HG02678 (cell line): ENCODE measurements around the gene MUC5AC.
"Not testable (repeated sequence)": the region's sequence is repeated elsewhere in the genome, so short reads cannot be mapped to it uniquely, and the experiment has no call there.

Experiments used
- ATAC-seq: cut with Tn5 transposase; IDR thresholded peaks from one replicate; pipeline ENCODE4 v1.9.1; 2021; ENCODE audit warnings: mild to moderate bottlenecking, moderate library complexity; ENCODE audit not compliant: unreplicated experiment

Gene MUC5AC

DNA sequence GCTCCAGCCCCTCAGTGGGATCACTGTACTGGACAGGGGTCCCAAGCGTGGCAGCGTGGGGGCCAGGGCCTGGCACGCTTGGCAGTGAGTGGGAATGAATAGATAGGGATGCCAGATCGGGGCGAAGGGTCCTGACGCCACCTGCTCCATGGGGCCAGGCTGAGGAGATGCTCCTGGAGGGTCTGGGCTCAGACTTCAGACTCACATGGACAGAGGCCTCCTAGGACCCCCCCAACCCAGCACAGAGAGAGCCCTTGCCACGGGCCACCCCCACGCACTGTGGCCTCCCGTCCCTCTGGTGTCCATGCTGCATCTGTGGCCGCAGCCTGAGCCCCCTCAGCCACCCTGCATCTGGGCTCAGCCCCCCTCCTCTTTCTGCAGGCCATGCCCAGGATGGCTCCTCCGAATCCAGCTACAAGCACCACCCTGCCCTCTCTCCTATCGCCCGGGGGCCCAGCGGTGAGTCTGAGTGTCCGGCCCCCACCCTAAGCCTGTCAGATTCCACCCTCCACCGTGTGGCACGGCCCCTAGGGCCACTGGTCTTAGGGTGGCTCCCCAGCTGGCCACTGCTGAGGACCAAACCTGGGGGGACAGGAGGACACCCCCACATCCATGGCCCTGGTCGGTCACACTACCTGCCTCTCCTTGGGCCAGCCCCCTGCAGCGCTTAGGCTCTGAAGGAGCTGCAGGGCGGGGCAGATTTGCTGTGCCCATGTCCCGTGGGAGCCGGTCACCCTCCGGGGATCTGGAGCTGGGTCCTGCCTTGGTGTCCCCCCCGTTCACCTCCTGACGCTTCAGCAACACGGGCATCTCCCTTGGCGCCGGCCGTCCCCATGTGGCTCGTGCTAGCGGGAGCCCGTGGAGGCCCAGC lies 2.7 kb downstream of the MUC5AC start:
- no peak for ATAC-seq

DNA sequence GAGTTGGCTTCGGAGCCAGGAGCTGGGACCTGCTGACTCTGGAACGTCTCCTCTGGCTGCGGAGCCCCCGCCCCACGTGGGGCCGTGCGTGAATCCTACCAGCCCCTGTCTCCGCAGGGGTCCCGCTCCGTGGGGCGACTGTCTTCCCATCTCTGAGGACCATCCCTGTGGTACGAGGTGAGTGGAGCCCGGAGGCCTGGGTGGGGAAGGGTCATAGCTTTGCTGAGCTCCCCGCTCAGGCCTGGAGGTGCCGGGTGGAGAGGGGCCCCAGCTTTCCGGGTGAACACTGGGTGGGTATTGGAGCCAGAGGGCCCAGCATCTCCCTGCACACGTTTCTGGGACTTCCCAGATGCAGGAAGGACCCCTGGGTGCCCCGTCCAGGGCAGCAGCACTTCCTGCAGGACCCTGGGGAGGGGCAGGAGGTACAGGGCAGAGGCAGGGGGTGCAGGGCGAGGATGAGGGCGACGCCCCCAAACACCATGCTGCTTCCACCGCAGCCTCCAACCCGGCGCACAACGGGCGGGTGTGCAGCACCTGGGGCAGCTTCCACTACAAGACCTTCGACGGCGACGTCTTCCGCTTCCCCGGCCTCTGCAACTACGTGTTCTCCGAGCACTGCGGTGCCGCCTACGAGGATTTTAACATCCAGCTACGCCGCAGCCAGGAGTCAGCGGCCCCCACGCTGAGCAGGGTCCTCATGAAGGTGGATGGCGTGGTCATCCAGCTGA lies 3.8 kb downstream of the MUC5AC start:
- ATAC-seq: no peak

DNA sequence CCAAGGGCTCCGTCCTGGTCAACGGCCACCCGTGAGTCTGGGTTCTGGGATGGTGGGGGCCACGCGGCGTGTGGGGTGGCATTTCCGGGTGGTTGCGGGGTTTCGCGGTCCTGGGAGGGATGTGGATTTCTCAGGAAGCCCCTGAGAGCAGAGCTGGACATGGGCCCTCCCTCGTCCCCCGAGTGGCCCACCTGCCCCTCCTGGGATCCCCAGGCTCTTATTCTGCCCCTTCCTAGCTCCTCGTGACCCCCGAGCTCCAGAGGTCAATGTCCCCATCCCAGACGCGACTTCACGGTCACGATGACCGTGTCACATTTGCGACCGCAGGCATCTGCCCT lies 4.4 kb downstream of the MUC5AC start:
- no peak for ATAC-seq

DNA sequence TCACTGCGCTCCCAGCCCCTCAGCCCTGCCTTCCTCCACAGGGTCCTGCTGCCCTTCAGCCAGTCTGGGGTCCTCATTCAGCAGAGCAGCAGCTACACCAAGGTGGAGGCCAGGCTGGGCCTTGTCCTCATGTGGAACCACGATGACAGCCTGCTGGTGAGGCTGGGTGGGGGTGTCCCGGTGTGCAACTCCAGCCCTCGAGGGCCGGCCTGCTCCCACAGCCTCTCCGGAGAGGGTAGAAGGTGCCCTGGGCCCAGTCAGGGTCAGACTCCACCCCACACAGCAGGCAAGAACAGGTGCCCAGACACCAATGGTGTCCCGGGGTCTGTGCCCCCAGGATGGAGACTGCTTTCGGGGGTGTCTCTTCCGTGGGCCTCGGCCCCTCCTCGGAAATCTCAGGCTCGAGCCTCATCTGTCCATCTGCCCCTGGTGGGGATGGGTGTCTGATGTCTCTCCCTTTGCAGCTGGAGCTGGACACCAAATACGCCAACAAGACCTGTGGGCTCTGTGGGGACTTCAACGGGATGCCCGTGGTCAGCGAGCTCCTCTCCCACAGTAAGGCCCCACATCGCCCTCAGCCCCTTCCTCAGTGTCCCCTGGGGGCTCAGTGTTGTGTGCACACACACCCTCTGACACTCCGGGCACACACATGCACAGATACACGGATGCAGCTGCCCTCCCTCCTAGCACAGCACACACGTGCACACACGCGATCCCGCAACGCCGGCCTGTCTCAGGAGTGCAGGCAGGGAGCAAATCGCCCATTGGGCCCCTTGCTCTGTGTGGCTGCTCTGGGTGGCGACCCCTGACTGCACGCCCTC lies 4.9 kb downstream of the MUC5AC start:
- no peak for ATAC-seq

DNA sequence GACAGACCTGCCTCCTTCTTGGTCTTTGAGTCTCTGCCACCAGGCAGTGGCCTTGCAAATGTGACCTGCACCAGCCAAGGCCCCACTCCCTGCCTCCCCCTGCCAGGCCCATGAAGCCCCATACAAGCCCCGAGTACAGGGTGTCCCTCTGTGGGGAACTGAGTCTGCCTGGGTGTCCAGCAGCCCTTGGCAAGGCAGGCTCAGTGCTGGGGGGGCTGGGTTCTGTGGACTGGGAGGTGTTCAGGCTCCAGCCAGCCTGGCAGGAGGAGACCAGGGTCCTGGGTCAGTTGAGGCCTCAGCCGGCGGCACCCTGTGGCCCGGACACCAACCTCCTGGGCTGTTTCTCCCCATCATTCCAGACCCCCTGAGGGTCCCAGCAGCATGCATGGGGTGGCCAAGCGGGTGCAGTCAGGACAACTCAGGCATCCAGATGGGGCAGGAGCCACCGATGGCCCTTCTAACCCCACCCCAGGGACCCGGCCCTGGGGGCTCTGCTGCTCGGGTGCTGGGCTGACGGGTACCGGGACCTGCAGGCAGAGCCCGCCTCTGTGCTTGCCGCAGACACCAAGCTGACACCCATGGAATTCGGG lies 5.7 kb downstream of the MUC5AC start:
- ATAC-seq: no peak

DNA sequence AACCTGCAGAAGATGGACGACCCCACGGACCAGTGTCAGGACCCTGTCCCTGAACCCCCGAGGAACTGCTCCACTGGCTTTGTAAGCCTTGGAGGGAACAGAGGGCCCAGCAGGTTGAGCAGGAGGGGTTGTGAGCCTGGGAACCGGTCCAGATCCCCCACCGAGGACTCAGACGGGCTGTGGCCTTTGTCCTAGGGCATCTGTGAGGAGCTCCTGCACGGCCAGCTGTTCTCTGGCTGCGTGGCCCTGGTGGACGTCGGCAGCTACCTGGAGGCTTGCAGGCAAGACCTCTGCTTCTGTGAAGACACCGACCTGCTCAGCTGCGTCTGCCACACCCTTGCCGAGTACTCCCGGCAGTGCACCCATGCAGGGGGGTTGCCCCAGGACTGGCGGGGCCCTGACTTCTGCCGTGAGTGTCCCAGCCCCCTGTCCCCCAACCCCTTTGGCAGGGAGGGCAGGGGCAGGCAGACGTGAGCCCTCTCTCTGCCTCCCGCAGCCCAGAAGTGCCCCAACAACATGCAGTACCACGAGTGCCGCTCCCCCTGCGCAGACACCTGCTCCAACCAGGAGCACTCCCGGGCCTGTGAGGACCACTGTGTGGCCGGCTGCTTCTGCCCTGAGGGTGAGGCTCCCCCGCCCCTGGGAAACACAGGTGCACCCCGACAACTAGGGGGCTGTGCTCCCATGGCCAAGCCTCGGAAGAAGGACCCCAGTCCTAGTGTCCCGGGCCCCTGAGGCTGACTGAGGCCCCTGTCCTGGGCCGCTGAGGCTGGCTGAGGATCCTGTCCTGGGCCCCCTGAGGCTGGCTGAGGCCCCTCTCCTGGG lies 6.4 kb downstream of the MUC5AC start:
- ATAC-seq: no peak

DNA sequence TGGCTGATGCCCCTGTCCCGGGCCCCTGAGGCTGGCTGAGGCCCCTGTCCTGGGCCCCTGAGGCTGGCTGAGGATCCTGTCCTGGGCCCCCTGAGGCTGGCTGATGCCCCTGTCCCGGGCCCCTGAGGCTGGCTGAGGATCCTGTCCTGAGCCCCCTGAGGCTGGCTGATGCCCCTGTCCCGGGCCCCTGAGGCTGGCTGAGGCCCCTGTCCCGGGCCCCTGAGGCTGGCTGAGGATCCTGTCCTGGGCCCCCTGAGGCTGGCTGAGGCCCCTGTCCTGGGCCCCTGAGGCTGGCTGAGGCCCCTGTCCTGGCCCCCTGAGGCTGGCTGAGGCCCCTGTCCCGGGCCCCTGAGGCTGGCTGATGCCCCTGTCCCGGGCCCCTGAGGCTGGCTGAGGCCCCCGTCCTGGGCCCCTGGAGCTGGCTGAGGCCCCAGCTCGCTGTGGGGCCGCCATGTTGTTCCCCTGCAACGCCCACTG lies 7.1 kb downstream of the MUC5AC start:
- not testable (repeated sequence) for ATAC-seq

DNA sequence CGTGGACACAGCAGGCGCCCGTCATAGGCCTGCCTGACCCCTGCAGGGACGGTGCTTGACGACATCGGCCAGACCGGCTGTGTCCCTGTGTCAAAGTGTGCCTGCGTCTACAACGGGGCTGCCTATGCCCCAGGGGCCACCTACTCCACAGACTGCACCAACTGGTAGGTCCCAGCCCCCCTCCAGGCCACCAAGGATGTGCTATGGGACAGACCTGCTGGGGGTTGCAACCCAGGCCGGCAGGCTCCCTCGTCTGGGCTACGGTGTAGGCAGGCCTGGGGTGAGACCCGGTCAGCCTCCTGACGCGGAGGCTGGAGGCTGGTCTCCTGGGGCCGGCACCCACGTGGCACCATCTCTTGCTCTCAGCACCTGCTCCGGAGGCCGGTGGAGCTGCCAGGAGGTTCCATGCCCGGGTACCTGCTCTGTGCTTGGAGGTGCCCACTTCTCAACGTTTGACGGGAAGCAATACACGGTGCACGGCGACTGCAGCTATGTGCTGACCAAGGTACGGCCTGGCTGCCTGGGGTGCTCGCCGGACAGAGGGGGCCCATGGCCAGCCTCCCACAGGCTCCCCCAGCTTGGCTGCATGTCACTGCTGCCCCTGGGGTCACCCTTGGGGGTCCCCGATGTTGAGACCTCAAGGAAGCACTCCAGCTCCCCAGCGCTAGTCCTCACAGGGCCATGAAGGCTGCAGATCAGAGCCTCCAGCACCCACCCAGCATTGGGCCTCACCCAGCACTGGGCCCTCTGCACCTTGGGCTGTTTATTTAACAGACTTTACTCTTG lies 7.7 kb downstream of the MUC5AC start:
- no peak for ATAC-seq

DNA sequence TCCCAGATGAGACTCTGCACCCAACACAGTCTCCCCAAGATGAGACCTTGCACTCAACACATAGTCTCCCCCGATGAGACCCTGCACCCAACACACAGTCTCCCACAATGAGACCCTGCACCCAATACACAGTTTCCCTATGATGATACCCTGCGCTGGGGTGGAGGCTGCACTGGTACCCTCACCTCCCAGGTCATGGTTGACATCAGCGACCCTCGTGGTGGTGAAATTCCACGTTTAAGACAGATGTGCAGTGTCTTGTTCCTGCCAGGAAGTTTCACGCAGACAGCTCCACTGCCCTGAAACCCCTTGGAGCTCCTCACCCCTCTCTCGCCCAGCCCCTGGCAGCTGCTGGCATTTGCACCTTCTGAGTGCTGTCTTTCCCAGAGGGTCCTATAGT lies 9.5 kb downstream of the MUC5AC start:
- no peak for ATAC-seq

DNA sequence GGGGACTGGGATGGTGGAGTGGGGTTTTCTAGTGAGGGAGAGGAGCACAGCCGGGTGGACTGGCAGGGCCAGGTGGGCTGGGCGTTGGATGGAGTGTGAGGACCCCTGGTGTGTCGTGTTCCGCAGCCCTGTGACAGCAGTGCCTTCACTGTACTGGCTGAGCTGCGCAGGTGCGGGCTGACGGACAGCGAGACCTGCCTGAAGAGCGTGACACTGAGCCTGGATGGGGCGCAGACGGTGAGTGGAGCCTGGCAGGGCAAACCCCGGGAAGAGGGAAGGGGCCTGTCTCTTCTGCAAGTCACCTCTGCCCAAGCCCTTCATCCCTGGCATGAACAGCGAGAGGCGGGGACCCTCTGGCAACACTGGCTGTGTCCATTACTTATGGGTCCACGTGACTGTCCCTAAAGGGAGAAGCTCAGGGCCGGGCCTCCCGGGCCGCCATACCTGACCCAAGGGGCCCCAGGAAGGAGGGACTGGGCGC lies 10.0 kb downstream of the MUC5AC start:
- ATAC-seq: no peak

DNA sequence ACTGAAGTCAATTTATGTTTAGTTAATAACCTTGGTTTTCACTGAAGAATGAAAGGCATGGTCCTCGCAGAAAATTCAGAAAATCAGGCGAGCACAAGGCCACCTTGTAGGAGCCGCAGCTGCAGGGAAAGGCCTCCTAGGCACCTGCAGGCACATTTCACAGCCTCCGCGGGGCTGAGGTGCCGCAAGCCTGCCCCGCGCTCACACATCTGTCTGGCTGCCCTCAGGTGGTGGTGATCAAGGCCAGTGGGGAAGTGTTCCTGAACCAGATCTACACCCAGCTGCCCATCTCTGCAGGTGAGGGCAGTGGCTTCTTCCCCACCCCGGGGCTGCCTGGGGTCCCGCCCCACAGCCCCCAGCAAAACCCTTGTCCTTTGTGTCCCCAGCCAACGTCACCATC lies 10.5 kb downstream of the MUC5AC start:
- no peak for ATAC-seq

DNA sequence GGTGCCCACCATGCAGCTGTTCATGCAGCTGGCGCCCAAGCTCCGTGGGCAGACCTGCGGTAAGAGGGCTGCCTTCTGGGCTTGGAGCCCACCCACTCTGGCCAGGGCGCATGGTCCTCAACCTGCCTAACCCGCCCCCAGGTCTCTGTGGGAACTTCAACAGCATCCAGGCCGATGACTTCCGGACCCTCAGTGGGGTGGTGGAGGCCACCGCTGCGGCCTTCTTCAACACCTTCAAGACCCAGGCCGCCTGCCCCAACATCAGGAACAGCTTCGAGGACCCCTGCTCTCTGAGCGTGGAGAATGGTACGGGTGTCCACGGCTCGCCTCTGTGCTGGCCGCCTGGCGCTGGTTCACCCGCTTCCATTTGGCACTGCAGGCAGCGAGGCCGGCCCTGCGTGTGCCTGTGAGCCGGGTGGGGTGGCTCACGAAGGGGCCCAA lies 11.0 kb downstream of the MUC5AC start:
- ATAC-seq: no peak

DNA sequence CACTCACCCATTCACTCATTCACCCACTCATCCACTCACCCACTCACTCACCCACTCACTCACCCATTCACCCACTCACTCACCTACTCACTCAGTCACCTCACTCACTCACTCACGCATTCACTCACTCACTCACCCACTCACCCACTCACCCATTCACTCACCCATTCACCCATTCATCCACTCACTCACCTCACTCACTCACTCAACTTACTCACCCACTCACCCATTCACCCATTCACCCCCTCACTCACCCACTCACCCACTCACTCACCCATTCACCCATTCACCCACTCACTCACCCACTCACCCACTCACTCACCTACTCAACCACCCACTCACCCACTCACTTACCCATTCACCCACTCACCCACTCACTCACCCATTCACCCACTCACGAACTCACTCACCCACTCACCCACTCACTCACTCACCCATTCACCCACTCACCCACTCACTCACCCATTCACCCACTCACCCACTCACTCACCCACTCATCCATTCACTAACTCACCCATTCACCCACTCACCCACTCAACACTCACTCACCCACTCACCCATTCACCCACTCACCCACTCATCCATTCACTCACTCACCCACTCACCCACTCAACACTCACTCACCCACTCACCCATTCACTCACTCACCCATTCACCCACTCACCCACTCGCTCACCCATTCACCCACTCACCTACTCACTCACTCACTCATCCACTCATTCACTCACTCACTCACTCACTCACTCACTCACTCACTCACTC lies 13.7 kb downstream of the MUC5AC start:
- no peak for ATAC-seq

DNA sequence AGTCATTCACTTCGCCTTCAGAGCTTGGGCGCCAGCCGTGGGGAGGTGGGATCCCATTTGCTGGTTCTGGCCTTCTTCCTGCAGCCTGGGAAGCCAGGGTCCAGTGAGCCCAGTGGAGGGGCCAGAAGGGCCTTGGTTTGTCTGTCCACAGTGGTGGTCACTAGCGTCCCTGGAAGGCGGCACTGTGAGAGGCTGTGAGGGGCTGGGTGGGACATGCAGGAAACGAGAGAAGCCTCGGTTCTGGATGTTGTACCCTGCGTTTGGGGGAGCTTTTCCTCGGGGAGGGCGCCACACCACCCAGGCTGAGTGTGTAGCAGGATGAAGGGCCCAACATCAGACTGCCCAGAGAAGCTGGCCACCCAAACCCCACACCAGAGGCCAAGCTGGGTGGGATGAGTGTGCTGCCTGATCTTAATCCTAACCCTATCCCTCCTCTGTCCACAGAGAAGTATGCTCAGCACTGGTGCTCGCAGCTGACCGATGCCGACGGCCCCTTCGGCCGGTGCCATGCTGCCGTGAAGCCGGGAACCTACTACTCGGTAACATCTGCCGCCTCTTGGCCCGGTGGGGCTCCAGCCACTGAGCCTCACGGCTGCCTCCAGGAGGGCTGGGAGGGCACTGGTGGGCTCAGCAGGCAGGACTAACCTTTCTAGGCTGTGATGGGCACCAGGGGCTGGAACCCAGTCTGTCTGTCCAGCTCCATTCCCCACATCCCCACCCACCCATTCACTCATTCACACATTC lies 14.4 kb downstream of the MUC5AC start:
- no peak for ATAC-seq

DNA sequence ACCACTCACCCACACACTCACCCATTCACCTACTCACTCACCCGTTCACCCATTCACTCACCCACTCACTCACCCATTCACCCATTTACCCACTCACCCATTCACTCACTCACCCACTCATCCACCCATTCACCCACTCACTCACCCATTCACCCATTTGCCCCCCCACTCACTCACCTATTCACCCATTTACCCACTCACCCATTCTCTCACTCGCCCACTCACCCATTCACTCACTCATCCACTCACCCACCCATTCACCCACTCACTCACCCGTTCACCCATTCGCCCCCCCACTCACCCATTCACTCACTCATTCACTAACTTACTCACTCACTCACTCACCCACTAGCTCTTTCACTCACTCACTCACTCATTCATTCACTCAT lies 15.0 kb downstream of the MUC5AC start:
- ATAC-seq: no peak

DNA sequence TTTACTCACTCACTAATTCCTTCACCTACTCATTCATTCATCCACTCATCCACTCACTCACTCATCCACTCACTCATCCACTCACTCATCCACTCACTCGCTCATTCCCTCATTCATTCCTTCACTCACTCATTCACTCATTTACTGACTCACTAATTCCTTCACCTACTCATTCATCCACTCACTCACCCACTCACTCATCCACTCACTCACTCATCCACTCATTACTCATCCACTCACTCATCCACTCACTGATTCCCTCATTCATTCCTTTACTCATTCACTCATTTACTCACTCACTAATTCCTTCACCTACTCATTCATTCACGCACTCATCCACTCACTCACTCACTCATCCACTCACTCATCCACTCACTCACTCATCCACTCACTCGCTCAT lies 15.6 kb downstream of the MUC5AC start:
- ATAC-seq: not testable (repeated sequence)

DNA sequence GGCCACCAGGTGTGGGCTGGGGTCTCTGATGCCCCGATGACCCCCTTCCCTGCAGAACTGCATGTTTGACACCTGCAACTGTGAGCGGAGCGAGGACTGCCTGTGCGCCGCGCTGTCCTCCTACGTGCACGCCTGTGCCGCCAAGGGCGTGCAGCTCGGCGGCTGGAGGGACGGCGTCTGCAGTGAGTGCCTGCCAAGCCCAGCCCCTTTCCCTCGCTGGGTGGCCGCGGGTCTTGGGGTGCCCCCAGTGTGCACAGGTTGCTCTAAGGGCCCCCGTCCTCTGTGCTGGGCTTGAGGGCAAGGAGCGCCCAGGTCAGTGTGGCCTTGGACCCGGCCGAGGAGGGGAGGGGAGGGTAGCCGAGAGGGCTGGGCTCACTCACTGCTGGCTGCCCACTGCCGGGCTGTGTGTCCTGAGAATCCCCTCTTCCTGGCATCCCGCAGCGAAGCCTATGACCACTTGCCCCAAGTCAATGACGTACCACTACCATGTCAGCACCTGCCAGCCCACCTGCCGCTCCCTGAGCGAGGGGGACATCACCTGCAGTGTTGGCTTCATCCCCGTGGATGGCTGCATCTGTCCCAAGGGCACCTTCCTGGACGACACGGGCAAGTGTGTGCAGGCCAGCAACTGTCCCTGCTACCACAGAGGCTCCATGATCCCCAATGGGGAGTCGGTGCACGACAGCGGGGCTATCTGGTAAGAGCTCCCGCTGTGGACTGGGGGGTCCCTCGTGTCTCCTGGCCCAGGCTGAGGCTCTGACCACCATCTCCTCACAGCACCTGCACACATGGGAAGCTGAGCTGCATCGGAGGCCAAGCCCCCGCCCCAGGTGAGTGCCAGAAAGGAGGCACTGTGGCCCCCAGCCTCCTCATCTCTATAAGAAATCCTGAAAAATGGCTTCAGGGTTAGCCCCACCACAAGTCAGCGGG lies 17.0 kb downstream of the MUC5AC start:
- ATAC-seq: no peak
